GM19467 (cell line): ENCODE results near the gene NKAIN2.
A peak's percentile ranks its signal among the peaks of the same experiment; 100 is the strongest.

Experiments used
- ATAC-seq: cut with Tn5 transposase; IDR thresholded peaks from one replicate; pipeline ENCODE4 v1.9.1; 2021; ENCODE audit warnings: mild to moderate bottlenecking, moderate library complexity; ENCODE audit not compliant: unreplicated experiment

The NKAIN2 gene

GRCh38 chr6:124868481-124868880 lies 1064.8 kb downstream of the NKAIN2 start:
- ATAC-seq, result no peak

- no peak for ATAC-seq
These were observed 1065.8 kb downstream of the NKAIN2 start for GRCh38 chr6:124869416-124869815.

GRCh38 chr6:124870611-124871459 lies 1067.2 kb downstream of the NKAIN2 start:
- ATAC-seq, result no peak

- ATAC-seq, result peak; percentile 77
These were observed 1068.8 kb downstream of the NKAIN2 start for GRCh38 chr6:124872361-124873065.

- peak; percentile 20 for ATAC-seq
These were observed 1069.4 kb downstream of the NKAIN2 start for GRCh38 chr6:124873066-124873410.
